GM21825 (cell line): Measurements from ENCODE around the gene MEGF11.
"Not testable (repeated sequence)": the region's sequence is repeated elsewhere in the genome, so short reads cannot be mapped to it uniquely, and the experiment has no call there.

Source experiments
- ATAC-seq: cut with Tn5 transposase; IDR thresholded peaks from one replicate; pipeline ENCODE4 v1.9.1; 2021; ENCODE audit warnings: mild to moderate bottlenecking, moderate library complexity; ENCODE audit not compliant: unreplicated experiment

MEGF11 gene

GRCh38 chr15:66276546-66276945 lies 23.0 kb upstream of the MEGF11 start:
- ATAC-seq, result no peak

GRCh38 chr15:66275352-66275751 lies 21.8 kb upstream of the MEGF11 start:
- no peak for ATAC-seq

- no peak for ATAC-seq
These were observed 17.4 kb upstream of the MEGF11 start for GRCh38 chr15:66270932-66271331.

DNA sequence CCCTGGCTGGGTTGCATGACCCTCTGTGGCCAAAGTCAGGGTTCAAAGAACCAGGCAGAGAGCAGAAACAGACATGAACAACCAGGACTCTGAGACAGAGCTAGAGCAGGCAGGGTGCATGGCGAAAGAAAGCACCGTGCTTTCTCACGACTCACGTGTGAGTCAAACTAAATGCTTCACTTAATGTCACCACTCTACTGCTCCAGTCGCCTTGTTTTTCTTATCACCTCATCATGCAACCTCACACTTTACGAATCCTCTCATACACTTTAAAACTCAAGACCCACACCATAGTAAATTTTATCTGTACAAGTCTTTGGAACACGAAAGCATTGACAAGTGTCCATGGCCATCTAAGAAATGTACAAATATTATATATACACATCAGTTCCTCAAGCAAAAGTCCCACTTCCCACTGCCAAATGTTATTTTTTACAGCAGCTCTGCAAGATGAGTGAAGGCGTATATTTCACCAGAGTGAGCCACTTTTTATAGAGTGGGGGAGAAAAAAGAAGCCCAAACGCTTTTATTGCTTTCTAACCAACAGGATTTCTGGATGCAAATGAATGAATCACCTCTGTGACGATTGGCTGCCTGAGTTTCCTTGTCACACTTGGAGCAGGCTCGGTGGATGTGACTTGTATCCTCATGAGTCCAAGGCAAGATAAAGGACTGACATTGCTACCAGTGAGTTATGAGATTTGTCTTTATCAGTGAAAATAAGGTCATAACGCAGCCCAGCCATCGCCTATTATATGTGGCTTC lies 16.0 kb upstream of the MEGF11 start:
- no peak for ATAC-seq

- no peak for ATAC-seq
These were observed 11.4 kb upstream of the MEGF11 start for GRCh38 chr15:66264859-66265513.

DNA sequence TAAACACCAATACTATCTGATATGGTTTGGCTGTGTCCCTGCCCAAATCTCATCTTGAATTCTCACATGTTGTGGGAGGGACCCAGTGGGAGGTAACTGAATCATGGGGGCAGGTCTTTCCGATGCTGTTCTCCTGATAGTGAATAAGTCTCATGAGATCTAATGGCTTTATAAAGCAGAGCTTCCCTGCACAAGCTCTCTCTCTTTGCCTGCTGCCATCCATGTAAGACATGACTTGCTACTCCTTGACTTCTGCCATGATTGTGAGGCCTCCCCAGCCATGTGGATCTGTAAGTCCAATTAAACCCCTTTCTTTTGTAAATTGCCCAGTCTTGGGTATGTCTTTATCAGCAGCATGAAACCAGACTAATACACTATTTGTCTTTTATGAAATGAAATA lies 9.3 kb upstream of the MEGF11 start:
- ATAC-seq, result not testable (repeated sequence)

DNA sequence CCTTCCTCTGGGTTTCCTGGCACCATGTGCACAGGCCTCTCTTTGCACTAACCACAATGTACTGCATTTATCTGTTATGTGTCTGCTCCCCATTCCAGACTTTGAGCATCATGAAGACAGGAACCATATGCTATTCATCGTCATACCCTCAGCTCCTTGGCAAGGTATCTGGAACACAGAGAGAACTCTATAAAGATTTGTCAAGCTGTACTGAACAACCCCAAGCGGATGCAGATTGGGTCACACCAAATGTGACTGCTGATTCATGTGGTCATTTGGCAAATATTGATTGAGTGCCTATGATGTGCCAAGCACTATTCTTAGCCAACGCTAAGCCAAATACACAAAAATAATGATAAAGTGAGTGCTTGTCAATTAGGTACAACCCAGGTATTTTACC lies 7.5 kb upstream of the MEGF11 start:
- ATAC-seq, result no peak

DNA sequence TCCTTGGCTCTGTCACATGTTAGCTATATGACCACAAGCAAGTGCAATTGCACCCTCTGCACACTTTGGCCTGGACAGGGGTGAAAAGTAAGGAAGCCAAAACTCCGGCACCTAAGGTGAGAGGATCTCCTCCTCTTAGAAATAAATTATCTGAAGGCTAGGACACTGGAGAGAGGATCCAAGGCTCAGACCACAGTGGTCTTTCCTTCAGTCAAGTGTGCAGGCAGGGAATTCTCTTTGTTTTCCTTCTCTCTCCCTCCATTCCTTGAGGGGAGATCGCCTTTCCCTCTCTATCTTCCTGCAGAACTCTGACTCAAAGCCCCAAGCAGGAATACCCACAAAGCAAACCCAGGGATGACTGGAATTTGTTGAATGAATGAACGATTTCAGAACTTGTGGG lies 3.1 kb upstream of the MEGF11 start:
- ATAC-seq, result no peak

DNA sequence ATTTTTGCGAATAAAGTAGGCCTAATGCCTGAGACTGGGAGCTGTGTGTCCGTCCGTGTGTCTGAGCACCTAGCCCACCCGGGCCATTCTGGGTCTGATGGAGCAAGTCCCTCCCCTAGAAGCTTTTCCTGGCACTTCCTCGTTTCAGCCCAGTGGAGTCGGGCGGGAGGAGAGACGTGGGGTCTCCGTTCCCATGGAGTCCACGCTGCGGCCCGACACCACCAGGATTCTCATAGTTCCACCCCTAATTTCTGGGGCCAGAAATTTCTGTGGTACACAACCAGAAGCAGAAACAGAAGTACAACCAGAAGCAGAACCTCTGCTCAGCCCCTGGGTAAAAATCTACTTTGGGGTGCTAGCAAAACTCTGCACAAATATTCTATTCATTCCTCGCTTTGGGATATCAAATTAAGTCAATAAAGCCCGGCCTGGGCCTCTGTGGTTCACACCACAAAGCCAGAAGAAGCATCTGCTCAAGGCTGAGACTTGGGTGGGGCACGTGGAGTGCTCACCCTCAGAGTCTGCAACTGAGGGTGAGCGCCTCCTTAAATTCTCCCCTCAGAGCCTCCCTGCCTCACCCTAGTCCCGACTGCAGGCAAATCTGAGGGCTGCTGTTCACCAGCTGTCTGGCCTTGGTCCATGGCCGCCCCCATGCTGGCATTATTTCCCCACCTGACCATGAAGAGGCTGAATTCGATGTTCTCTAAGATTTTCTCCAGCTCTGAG lies 1.6 kb upstream of the MEGF11 start:
- ATAC-seq, result no peak

- no peak for ATAC-seq
These were observed 770 bp upstream of the MEGF11 start for GRCh38 chr15:66254089-66254950.

GRCh38 chr15:66252685-66253417 lies 699 bp downstream of the MEGF11 start:
- ATAC-seq, result no peak

DNA sequence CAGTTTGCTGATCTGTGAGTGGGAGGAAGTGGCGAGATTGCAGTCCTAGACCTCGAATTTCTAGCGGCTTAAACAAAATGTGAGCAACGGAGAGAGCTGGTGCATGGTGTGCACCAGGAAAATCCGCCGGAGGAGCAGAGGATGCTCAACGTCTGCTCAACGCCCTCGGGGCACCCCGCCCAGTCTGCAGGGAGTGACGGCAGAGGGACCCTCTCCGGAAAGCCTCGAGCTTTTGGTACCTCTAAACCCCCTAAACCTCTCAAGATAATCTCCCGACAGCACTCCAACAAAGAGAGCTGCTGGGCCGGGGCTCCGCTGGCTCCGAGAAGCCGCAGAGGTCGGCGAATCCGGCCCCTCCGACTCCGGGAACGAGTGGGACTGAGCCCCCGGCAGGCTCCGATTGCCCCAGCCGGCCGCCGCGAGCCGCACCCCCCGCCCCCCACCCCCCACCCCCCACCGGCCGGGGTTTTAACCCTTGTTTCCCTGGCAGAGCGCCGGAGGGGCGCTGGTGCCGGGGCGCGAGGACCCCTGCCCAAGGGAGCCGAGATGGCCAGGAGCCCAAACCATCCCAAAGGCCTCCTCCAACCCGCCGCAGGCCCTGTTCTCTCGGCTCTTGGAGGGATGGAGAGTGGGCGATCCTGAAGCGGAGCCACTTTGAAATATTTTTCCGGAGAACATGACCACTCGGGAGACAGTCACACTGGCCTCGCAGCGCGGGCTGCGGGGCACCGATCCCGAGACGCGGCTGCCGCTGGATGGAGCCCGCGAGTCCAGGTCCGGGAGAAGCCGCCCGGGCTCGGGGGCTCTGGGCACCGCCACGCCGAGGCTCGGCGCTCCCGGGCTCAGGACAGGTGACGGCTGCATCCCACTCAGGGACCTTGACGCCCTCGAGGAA lies 1.5 kb downstream of the MEGF11 start:
- no peak for ATAC-seq

DNA sequence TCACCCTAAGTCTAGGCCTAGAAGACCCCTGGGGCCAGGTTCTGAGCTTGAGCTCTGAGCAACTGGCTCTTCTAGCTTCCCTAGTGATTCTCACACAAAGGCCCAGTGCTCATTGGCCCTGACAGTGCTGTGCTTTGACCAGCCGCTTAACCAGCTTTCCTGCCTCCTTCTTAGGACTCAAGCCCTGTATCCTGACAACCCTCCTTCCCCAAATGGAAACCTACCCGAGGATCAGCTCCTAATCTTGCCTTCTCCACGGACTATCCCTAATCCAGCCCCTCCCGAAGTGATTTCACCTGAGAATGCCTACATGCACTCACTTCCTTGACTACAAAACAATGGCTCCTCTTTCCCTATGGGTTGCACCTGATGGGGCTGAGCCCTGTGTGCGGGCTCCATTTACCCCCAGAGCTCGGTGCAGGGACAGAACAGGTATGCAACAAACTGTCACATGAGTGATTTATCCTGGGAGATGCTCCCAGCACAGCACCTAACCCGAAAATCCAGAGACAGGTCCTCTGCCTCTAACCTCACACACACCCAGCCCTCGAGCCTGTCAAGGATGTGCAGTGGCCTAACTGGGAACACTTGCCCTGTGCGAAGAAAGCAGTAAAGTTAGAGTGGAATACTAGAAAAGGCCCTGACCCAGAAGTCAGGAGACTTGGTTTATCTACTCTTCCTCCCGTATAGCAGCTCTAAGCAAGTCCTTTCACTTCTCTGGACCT lies 2.3 kb downstream of the MEGF11 start:
- ATAC-seq, result no peak

DNA sequence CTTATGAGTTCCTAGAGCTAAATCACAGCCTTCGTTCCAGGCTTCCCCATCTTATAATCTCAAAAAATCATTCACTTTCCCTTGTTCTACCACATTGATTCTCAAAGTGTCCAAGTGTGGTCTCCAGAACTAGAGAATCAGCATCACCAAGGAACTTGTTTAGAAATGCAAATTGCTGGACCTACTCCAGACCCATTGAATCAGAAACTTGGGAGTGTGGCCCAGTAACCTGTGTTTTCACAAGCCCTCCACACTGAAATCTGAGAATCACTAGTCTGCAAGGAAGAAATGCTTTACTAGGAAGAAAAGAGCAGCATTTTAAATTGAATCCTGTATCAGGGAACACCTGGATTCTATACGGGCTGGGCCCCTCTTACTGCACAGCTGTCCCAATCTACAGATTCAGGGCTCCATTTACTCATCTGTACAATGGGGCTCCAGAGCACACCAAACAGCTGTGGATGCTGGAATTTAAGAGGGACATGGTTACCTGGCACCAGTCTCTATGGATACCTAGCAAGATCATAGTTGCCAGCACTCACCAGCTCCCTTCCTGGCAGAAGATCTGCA lies 3.9 kb downstream of the MEGF11 start:
- ATAC-seq, result no peak

DNA sequence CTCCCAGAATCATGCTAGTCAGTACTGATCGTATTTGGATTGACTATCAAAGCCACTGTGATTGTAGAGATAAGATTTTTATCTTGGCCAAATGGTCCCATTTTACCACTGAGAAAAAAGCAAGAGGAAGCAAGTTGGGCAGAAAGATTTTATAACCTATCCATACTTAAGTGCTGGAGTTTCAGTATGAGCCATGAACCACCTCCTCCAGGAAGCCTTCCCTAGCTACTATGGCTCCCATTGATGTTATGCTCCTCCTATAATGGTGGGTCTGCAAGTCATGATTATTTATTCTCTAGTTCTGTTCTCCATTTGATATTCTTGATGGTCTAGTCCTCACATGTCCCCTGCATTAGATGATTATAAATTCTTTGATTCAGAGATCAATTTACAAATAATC lies 6.6 kb downstream of the MEGF11 start:
- no peak for ATAC-seq

- not testable (repeated sequence) for ATAC-seq
These were observed 7.7 kb downstream of the MEGF11 start for GRCh38 chr15:66245832-66246231.

DNA sequence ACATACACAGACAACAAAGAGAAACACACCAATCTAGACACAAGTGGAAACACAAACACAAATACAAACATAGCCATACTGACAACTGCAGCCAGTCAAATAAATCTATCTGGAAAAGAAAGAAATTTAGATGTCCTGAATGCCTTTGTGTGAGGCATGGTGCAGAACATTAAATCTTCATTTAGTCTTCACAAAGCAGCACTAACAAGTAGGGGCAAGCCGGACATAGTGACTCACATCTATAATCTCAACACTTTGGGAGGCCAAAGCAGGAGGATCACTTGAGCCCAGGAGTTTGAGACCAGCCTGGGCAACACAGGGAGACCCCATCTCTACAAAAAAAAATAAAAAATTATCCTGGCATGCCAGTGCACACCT lies 11.7 kb downstream of the MEGF11 start:
- no peak for ATAC-seq
